Activated naive CD4-positive, alpha-beta T cell treated with anti-CD3 and anti-CD28 coated beads for 36 hours (primary cell): Measurements from ENCODE around the gene WDFY3. TPM values are rescaled to one million over a fixed set of nuclear protein-coding genes. Genes with fewer than 3 reads are reported as not detected.

Experiments used
- CTCF ChIA-PET: fragments of 350-600 bp; sonication (Branson Sonifier 250); formaldehyde crosslinking; loops from one replicate; lab custom pipeline; 2021; ENCODE audit warnings: antibody characterized with exemption; lab: Charles Lee
- DNase-seq: peaks from one replicate; pipeline ENCODE4 v3.0.0-alpha.2; 2020
- H3K27ac Mint-ChIP-seq: one replicate; pipeline ENCODE4 v1.8.0; 2021; ENCODE audit warnings: mild to moderate bottlenecking, mixed read lengths
- H3K27me3 Mint-ChIP-seq: one replicate; pipeline ENCODE4 v1.8.0; 2021; ENCODE audit warnings: low read depth, mixed read lengths
- H3K36me3 Mint-ChIP-seq: one replicate; pipeline ENCODE4 v1.8.0; 2021; ENCODE audit warnings: low read depth, mixed read lengths
- H3K4me1 Mint-ChIP-seq: one replicate; pipeline ENCODE4 v1.8.0; 2021; ENCODE audit warnings: low read depth, mixed read lengths
- H3K4me3 Mint-ChIP-seq: one replicate; pipeline ENCODE4 v1.8.0; 2021; ENCODE audit warnings: mild to moderate bottlenecking, moderate library complexity, mixed read lengths
- H3K9me3 Mint-ChIP-seq: one replicate; pipeline ENCODE4 v1.8.0; 2021; ENCODE audit warnings: mixed read lengths
- intact Hi-C: fragments of 100-400 bp; cut with micrococcal nuclease; formaldehyde crosslinking; loops from one replicate; pipeline ENCODE4 v1.15.1; 2023
- total RNA-seq, 2 experiments: library from RNA; stranded (reverse); gene quantifications; one replicate each; pipeline ENCODE4 v1.2.3, GENCODE V29; 2021

Gene WDFY3
- total RNA-seq, 2 experiments from 2014 or later: 1.0 to 1.2 TPM

- Mint-ChIP-seq H3K4me3 (no peak overlapping the region), H3K36me3 (peaks cover 2% of the 10 kb centered on the region), H3K4me1 (no peaks in the 10 kb centered on the region), H3K27me3 (peaks cover 5% of the 10 kb centered on the region), H3K27ac (no peak overlapping the region), H3K9me3 (peaks cover 10% of the 10 kb centered on the region)
- CTCF ChIA-PET: interaction anchor here (0.6 kb wide), 1 partner anchor 699 kb away, joined by 3 read pairs; no protein-coding TSS in a partner anchor
- intact Hi-C loops: no loop called here
- DNase-seq: no peak
Measured at GRCh38 chr4:84661191-84661939, 305.1 kb downstream of the WDFY3 start.

GRCh38 chr4:84660606-84661005 is 305.9 kb downstream of the WDFY3 start:
- Mint-ChIP-seq H3K36me3 (peaks cover 2% of the 10 kb centered on the region), H3K27me3 (peaks cover 5% of the 10 kb centered on the region), H3K27ac (no peak overlapping the region), H3K4me1 (no peaks in the 10 kb centered on the region), H3K9me3 (peaks cover 10% of the 10 kb centered on the region), H3K4me3 (no peak overlapping the region)
- no peak for DNase-seq
- CTCF ChIA-PET: interaction anchor here (0.6 kb wide), 1 partner anchor 700 kb away, joined by 3 read pairs; no protein-coding TSS in a partner anchor
- intact Hi-C loops: no loop called here

- Mint-ChIP-seq H3K27me3 (peaks cover 3% of the 10 kb centered on the region), H3K27ac (no peak overlapping the region), H3K4me3 (no peak overlapping the region), H3K36me3 (peaks cover 4% of the 10 kb centered on the region), H3K4me1 (no peaks in the 10 kb centered on the region), H3K9me3 (peaks cover 6% of the 10 kb centered on the region)
- DNase-seq: no peak
- intact Hi-C loops: no loop called here
- CTCF ChIA-PET: no interaction called here
Measured at GRCh38 chr4:84652478-84652877, 314.0 kb downstream of the WDFY3 start.

- no peak for DNase-seq
- Mint-ChIP-seq H3K27ac (no peak overlapping the region), H3K36me3 (peaks cover 4% of the 10 kb centered on the region), H3K4me3 (no peak overlapping the region), H3K27me3 (peaks cover 2% of the 10 kb centered on the region), H3K4me1 (no peaks in the 10 kb centered on the region), H3K9me3 (peaks cover 2% of the 10 kb centered on the region)
- intact Hi-C loops: no loop called here
- CTCF ChIA-PET: no interaction called here
Measured at GRCh38 chr4:84651499-84651898, 315.0 kb downstream of the WDFY3 start.

GRCh38 chr4:84648863-84649647 is 317.4 kb downstream of the WDFY3 start:
- Mint-ChIP-seq H3K27me3 (no peaks in the 10 kb centered on the region), H3K4me3 (no peak overlapping the region), H3K4me1 (no peaks in the 10 kb centered on the region), H3K27ac (no peak overlapping the region), H3K9me3 (no peaks in the 10 kb centered on the region), H3K36me3 (peaks cover 4% of the 10 kb centered on the region)
- intact Hi-C loops: no loop called here
- DNase-seq: no peak
- CTCF ChIA-PET: interaction anchor here (0.6 kb wide), 1 partner anchor 623 kb away, joined by 4 read pairs; no protein-coding TSS in a partner anchor

GRCh38 chr4:84648178-84648577 is 318.3 kb downstream of the WDFY3 start:
- DNase-seq: no peak
- Mint-ChIP-seq H3K9me3 (no peaks in the 10 kb centered on the region), H3K4me1 (no peaks in the 10 kb centered on the region), H3K27me3 (no peaks in the 10 kb centered on the region), H3K4me3 (no peak overlapping the region), H3K27ac (no peak overlapping the region), H3K36me3 (peaks cover 4% of the 10 kb centered on the region)
- intact Hi-C loops: no loop called here
- CTCF ChIA-PET: no interaction called here

GRCh38 chr4:84647312-84647884 is 319.1 kb downstream of the WDFY3 start:
- intact Hi-C loops: no loop called here
- Mint-ChIP-seq H3K27me3 (no peaks in the 10 kb centered on the region), H3K4me3 (no peak overlapping the region), H3K4me1 (no peaks in the 10 kb centered on the region), H3K36me3 (peaks cover 4% of the 10 kb centered on the region), H3K9me3 (no peaks in the 10 kb centered on the region), H3K27ac (no peak overlapping the region)
- CTCF ChIA-PET: no interaction called here
- DNase-seq: no peak

- no peaks in the 10 kb centered on the region for H3K36me3 Mint-ChIP-seq
- H3K4me1 Mint-ChIP-seq: no peaks in the 10 kb centered on the region
- intact Hi-C loops: no loop called here
- DNase-seq: no peak
- H3K27me3 Mint-ChIP-seq: no peaks in the 10 kb centered on the region
- H3K9me3 Mint-ChIP-seq: no peaks in the 10 kb centered on the region
- CTCF ChIA-PET: no interaction called here
- no peak overlapping the region for H3K27ac Mint-ChIP-seq
- no peak overlapping the region for H3K4me3 Mint-ChIP-seq
Measured at GRCh38 chr4:84644087-84644486, 322.4 kb downstream of the WDFY3 start.

- peaks cover 3% of the 10 kb centered on the region for H3K9me3 Mint-ChIP-seq
- H3K4me3 Mint-ChIP-seq: no peak overlapping the region
- H3K27me3 Mint-ChIP-seq: no peaks in the 10 kb centered on the region
- intact Hi-C loops: no loop called here
- no peaks in the 10 kb centered on the region for H3K4me1 Mint-ChIP-seq
- H3K36me3 Mint-ChIP-seq: peaks cover 3% of the 10 kb centered on the region
- DNase-seq: no peak
- H3K27ac Mint-ChIP-seq: no peak overlapping the region
- CTCF ChIA-PET: no interaction called here
Measured at GRCh38 chr4:84639145-84639544, 327.3 kb downstream of the WDFY3 start.

- H3K4me3 Mint-ChIP-seq: no peak overlapping the region
- no peak overlapping the region for H3K27ac Mint-ChIP-seq
- peaks cover 3% of the 10 kb centered on the region for H3K9me3 Mint-ChIP-seq
- DNase-seq: no peak
- H3K36me3 Mint-ChIP-seq: peaks cover 3% of the 10 kb centered on the region
- CTCF ChIA-PET: no interaction called here
- intact Hi-C loops: no loop called here
- no peaks in the 10 kb centered on the region for H3K4me1 Mint-ChIP-seq
- no peaks in the 10 kb centered on the region for H3K27me3 Mint-ChIP-seq
Measured at GRCh38 chr4:84638092-84638491, 328.4 kb downstream of the WDFY3 start.

GRCh38 chr4:84634961-84635360 is 331.5 kb downstream of the WDFY3 start:
- no peak for DNase-seq
- Mint-ChIP-seq H3K27ac (no peak overlapping the region), H3K36me3 (peaks cover 3% of the 10 kb centered on the region), H3K4me3 (no peak overlapping the region), H3K4me1 (no peaks in the 10 kb centered on the region), H3K27me3 (no peaks in the 10 kb centered on the region), H3K9me3 (peaks cover 3% of the 10 kb centered on the region)
- intact Hi-C loops: no loop called here
- CTCF ChIA-PET: no interaction called here

GRCh38 chr4:84632092-84632491 is 334.4 kb downstream of the WDFY3 start:
- Mint-ChIP-seq H3K4me1 (no peaks in the 10 kb centered on the region), H3K4me3 (no peak overlapping the region), H3K9me3 (peaks cover 3% of the 10 kb centered on the region), H3K36me3 (peaks cover 3% of the 10 kb centered on the region), H3K27me3 (no peaks in the 10 kb centered on the region), H3K27ac (no peak overlapping the region)
- no peak for DNase-seq
- intact Hi-C loops: no loop called here
- CTCF ChIA-PET: no interaction called here
